Activated CD4-positive, CD25-positive, alpha-beta regulatory T cell treated with anti-CD3 and anti-CD28 coated beads, Interleukin-2, amount 50 U/mL, for 72 hours (primary cell): ENCODE data around the gene TUBA8.
"Not testable (repeated sequence)": the region's sequence is repeated elsewhere in the genome, so short reads cannot be mapped to it uniquely, and the experiment has no call there.

Experiments used
- DNase-seq: peaks from one replicate; pipeline ENCODE4 v3.0.0; 2021

TUBA8 gene

DNA sequence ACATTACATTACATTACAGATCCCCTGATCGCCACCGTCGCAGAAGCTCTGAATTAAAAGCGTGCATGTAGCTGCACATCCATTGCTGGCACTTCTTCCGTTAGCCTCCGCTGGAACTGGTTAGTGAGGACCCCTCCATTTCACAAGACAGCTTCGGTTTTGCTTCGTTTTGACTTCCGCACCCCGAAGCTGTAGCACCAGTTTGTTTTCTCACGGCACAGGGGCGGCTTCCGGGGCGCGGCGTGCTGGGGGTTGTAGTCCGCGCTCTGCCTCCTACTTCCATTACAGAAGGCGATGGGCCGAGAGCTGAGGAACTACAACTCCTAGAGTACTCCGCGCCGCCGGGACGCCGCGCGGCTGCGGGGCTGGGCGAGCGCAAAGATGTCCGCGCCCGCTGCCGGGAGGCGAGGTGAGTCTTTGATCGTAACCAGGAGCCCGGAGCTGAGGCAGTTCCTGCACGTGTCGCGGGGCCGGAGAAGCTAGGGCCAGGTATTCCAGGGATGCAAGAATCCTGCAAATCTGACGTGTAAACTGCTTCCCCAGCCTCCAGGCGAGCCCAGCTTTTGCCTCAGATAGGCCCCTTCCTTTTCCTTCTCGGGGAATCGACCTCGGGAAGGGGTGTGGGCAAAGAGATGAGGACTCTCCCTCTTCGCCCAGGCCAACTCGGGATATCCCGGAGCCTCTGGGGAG is 32.8 kb upstream of the TUBA8 start, which contains the start of gene PEX26:
Gene PEX26, plus strand, starts transcription at position 352 of the 690 bp plus-strand sequence. CDS start 387 bp downstream, outside the sequence.
- peak; percentile 90 for DNase-seq

- DNase-seq: peak; percentile 61
Measured at GRCh38 chr22:18078329-18079041, 32.1 kb upstream of the TUBA8 start.

GRCh38 chr22:18079706-18080233 is 30.8 kb upstream of the TUBA8 start:
- no peak for DNase-seq

GRCh38 chr22:18081416-18081815 is 29.2 kb upstream of the TUBA8 start:
- DNase-seq: no peak

GRCh38 chr22:18082467-18082866 is 28.1 kb upstream of the TUBA8 start:
- no peak for DNase-seq

DNA sequence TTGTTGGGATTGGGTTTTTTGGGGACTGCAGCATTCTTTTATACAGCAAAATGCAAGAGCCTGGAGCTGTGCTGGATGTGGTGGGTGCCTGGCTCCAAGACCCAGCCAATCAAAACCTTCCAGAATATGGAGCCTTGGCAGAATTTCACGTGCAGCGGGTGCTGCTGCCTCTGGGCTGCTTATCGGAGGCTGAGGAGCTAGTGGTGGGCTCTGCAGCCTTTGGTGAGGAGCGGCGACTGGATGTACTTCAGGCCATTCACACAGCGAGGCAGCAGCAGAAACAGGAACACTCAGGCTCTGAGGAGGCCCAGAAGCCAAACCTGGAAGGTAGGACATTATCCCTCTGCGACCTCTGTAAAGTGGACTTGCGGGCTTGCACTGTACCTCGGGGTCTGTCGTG is 27.2 kb upstream of the TUBA8 start:
- no peak for DNase-seq

DNA sequence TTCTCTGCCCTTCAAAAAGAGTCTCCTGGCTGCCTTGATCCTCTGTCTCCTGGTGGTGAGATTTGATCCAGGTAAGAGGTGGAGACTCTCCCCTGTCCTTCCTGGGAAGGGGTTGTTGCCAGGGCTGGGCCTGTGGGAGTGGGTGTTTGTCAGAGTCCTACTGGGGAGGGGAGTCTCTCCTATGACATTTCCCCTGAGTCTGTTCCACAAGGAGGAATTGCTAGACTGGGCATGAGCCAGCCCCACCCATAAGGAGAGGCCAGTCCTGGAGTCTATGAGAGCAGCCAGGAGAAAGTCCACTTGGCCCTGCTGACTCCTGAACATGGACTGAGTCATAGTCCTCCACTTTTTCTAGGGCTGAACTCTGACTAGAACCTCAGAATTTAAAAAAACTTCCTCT is 25.4 kb upstream of the TUBA8 start:
- no peak for DNase-seq

DNA sequence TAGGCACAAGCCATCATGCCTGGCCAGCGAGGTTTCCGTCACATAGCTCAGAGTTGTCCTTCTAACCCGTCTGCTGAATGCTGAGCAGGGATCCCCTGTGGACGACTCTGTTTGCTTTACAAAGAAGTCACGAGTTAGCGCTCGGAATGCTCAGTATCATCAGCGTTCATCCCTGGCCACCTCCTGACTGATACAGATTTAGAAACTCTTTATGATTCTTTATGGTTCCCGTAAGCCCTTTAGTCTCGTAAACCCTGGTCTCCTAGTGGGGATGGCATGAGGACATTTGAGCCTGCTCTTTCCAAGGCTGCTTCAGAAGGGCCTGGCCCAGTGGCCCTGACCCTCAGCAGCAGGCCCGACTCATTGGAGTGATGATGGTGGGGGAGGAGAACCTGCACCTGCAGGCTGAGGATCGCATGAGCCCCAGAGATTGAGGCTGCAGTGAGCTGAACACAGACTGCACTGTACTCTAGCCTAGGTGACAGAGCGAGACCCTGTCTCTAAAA is 23.2 kb upstream of the TUBA8 start:
- DNase-seq: no peak

GRCh38 chr22:18088825-18089568 is 21.6 kb upstream of the TUBA8 start:
- no peak for DNase-seq

GRCh38 chr22:18090286-18090685 is 20.3 kb upstream of the TUBA8 start:
- DNase-seq: no peak

GRCh38 chr22:18091478-18091877 is 19.1 kb upstream of the TUBA8 start:
- no peak for DNase-seq

- no peak for DNase-seq
Measured at GRCh38 chr22:18091916-18092526, 18.6 kb upstream of the TUBA8 start.

DNA sequence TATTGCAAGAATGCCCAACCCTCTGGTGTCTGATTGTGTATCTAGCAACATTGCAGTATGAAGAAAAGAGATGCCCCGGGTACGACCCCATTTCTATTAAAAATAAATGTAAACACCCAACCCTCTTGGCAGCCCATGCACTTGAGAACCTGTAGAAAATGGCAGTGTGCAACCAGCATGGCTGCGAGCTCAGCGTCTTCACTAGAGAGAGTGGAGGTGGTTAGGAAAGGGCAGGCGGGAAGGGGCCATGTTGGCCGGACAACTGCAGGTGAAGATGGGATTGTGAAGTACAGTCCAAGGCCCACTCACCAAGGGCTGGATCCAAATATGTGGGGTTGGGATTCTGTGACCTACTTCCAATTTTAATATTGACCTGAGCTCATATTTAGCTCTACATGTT is 16.9 kb upstream of the TUBA8 start:
- no peak for DNase-seq

- DNase-seq: no peak
Measured at GRCh38 chr22:18095101-18095805, 15.4 kb upstream of the TUBA8 start.

DNA sequence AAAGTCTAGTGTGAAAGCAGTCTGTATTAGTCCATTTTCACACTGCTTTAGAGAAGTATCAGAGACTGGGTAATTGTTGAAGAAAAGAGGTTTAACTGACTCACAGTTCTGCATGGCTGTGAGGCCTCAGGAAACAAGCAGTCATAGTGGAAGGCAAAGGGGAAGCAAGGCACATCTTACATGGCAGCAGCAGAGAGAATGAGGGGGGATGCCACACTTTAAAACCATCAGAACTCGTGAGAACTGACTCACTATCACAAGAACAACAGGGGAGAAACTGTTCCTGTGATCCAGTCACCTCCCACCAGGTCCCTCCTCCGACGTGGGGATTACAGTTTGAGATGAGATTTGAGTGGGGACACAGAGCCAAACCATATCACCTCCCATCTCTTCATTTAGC is 13.8 kb upstream of the TUBA8 start:
- DNase-seq: no peak

DNA sequence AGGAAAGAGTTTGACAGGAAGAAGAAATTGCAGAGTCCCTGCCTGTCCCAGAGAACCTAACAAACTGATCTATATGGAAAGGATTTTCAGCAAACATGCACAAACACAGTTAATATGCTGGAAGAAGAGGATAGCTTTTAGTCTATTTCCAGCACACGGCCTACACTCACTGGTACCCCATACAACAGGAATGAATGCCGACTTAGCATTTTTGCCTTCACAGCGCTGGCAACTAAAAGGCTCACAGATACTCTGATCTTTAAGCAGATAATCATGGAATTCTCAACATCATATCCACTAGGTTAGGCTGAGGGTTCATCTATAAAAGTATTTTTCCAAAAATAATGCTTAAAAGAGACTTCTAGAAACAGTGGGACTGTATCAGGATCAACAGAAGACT is 9.8 kb upstream of the TUBA8 start:
- DNase-seq: no peak

DNA sequence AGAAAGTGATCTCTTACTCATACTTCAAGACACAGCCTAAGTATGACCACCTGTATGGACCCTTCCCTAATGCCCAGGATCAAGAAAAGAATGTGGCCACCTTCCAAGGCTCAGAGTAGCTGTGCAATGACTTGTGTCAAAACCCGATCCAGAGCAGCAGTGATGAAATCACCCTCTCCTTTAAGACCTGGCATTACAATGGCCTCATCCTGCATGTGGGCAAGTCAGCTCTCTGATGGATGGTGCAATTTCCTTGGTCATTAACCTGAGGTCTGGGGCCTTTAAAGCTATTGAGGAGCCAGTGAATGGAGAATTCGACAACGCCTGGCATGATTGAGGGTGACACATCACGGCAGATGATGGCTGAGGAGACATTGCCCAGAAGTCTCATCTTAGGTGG is 9.1 kb upstream of the TUBA8 start:
- DNase-seq: no peak

GRCh38 chr22:18103527-18104269 is 6.9 kb upstream of the TUBA8 start:
- no peak for DNase-seq

DNA sequence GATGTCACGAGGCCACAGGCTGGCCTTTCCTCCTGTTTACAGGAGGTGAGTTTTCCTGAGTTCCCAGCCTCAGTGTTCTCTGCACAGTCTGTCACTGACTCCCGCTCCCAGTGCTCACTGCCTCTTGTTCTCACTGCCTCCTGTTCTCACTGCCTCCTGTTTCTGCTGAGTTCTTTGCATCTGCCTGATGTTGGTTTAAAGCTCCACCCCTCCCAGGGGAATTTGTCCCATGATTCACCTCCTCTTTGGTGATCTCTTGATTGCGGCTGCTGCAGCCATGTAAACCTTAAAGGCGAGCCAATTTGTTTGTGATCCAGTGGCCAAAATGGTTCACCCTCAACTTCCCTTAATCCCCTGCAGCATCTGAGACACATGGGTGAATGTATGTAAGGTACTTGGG is 6.0 kb upstream of the TUBA8 start:
- no peak for DNase-seq

DNA sequence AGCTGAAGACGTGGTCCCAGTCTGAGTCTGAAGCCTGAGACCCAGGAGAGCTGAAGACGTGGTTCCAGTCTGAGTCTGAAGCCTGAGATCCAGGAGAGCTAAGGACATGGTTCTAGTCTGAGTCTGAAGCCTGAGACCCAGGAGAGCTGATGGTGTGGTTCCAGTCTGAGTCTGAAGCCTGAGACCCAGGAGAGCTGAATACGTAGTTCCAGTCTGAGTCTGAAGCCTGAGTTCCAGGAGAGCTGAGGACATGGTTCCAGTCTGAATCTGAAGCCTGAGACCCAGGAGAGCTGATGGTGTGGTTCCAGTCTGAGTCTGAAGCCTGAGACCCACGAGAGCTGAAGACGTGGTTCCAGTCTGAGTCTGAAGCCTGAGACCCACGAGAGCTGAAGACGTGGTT is 4.6 kb upstream of the TUBA8 start:
- not testable (repeated sequence) for DNase-seq

- DNase-seq: not testable (repeated sequence)
Measured at GRCh38 chr22:18106550-18107341, 3.9 kb upstream of the TUBA8 start.
